ENCODE measurements around the gene TEC. TPM values are rescaled to one million over a fixed set of nuclear protein-coding genes. Genes with fewer than 3 reads are reported as not detected.

TEC gene
- total RNA-seq, 2 experiments from 2014 or later = 2.7 to 3.4 TPM

Other genes starting within 250 kb of the TEC start
- 10 to 100 TPM; 60.6 to 63.6 TPM for gene TXK, start 135.6 kb downstream of the TEC start, total RNA-seq
- gene SLAIN2, start 71.7 kb upstream of the TEC start, total RNA-seq = 10 to 100 TPM; 61.3 to 61.6 TPM
- gene SLC10A4, start 213.5 kb upstream of the TEC start, total RNA-seq = not detected
- gene ZAR1, start 220.4 kb upstream of the TEC start, total RNA-seq = not detected